ENCODE data around the gene TPBGL. TPM values are rescaled to one million over a fixed set of nuclear protein-coding genes. Genes with fewer than 3 reads are reported as not detected.

TPBGL gene
- total RNA-seq, 4 donors from 2014 or later, result 0.22 to 0.65 TPM; not detected in 2

DNA sequence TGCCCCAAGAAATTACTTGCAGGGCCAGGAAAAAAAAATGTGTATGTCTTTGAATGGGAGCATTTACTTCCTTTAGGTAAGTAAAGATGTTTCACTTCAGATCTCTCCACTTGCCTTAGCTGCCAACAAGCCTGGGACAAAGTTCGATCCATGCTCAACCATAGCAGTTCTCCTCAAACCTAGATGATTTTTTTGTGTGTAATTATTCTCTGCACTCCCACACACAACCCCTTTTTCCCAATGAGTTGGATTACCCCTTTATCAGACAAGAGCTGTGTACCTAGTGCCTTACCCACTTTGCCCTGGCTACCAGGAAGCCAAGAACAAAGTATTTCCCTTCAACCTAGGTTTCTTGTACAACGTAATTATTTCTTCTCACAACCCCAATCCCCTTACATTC, 35.6 kb downstream of the TPBGL start:
- TF ChIP-seq CTCF (IDR thresholded peaks at IDR 0.05; ENCODE audit: low read depth), result no peak

DNA sequence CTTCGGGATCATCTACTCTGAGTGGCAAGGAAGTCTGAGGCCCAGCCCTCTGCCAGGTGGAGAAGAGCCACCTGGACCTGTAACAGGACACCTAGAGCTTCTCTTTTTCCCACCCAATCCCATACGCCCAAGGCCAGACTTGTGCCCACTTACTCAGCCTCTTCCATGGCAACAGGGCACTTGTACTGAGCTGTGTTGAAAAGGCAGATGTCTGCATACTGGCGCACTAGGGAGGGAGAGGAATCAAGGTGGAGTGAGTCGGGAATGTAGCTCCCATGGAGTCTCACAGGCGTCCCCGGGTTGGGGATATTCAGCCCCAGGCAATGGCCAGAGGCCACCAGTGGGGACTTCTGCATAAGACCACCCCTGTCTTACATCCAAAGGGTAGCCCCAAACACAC, 36.1 kb downstream of the TPBGL start:
- TF ChIP-seq CTCF (IDR thresholded peaks at IDR 0.05; ENCODE audit: low read depth), result no peak

- no peak for TF ChIP-seq CTCF (IDR thresholded peaks at IDR 0.05; ENCODE audit: low read depth)
Measured at GRCh38 chr11:75277211-75277805, 36.7 kb downstream of the TPBGL start.

GRCh38 chr11:75277991-75278790, 37.6 kb downstream of the TPBGL start:
- TF ChIP-seq CTCF (IDR thresholded peaks at IDR 0.05; ENCODE audit: low read depth), result no peak

DNA sequence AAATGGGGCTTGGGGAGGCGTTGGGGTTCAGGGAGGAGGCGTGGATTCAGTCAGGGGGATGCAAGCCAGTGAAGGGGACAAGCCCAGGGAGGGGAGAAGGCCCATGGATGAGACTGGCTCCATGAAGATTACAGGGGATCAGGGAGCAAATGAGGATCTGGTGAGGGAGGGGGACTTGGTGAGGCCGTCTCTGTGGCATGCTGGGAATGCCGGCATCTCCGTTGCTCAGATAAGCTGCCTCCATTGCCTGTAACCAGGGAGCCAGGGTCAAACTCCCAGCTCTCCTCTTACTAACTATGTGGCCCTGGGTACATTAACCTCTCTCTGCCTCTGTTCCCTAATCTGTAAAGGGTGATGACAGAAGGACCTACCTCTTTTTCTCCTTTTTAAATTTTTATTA, 38.7 kb downstream of the TPBGL start:
- no peak for TF ChIP-seq CTCF (IDR thresholded peaks at IDR 0.05; ENCODE audit: low read depth)

- TF ChIP-seq CTCF (IDR thresholded peaks at IDR 0.05; ENCODE audit: low read depth), result no peak
Measured at GRCh38 chr11:75280227-75280701, 39.7 kb downstream of the TPBGL start.

DNA sequence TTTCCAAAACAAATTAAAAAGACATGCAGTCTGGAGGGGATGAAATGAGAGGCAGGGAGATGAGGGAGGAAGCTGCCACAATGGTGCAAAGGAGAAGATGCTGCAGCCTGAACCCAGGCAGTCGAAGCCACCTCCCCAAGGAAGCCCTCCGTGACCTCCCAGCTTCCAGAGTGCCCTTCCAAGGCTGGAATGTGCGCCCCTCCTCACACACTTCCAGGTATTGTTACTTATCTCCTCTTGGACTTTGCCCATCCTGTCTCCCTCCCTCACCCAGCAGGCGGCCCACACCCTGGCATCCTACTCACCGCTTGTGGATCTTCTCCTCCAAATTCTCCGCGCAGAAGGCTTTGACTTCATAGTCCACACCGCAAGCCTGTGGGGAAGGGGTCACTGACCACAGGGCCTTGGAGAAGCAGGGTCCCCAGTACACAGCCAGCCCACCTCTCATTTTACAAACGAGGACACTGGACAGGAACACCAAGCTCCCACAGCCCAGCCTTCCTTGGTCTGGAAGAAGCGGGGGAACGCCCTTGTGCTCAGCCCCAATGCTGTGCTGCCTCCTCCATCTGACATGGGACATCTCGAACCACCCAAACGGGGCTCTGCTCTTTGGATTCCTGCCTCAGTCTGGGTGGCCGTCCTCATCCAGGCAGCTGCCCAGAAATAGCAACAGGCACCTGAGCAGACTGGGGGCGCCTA, 40.3 kb downstream of the TPBGL start:
- no peak for TF ChIP-seq CTCF (IDR thresholded peaks at IDR 0.05; ENCODE audit: low read depth)

Data from subcutaneous adipose tissue (tissue), 4 donors.